HepG2 (cell line): Measurements from ENCODE around the gene SMARCA5. TPM values are rescaled to one million over a fixed set of nuclear protein-coding genes. Genes with fewer than 3 reads are reported as not detected.

Source experiments
- ATAC-seq: fragments of 200-7000 bp; cut with Tn5 transposase; 3 replicates; pipeline ENCODE4 v1.9.1; 2020; ENCODE audit warnings: mild to moderate bottlenecking, moderate library complexity
- BruUV-seq: library from RNA; stranded (reverse); fragments of 400-500 nt; replicated peaks from 2 replicates; lab custom pipeline; 2021; lab: Mats Ljungman, UMichigan
- CTCF ChIA-PET: fragments of 300-600 bp; formaldehyde crosslinking; extraction: SDS; loops from one replicate; lab custom pipeline; 2021; ENCODE audit warnings: low total read pairs, inconsistent platforms, low intra/inter-chr PET ratio; lab: Yijun Ruan, JAX
- POLR2A ChIA-PET: fragments of 350-600 bp; sonication (Branson Sonifier 250); formaldehyde crosslinking; loops from one replicate; lab custom pipeline; 2020; ENCODE audit warnings: antibody characterized with exemption, inconsistent platforms; lab: Yijun Ruan, JAX
- DNase-seq: peaks from one replicate; pipeline ENCODE4 v3.0.0-alpha.2; 2015; ENCODE audit warnings: low spot score
- FAIRE-seq: peaks from 3 replicates; lab custom pipeline; 2011; peaks lifted over from hg19 to GRCh38; lab: Jason Lieb, UNC
- H2AFZ ChIP-seq: one replicate; pipeline ENCODE4 v1.6.1; 2011; ENCODE audit warnings: low read length, inconsistent platforms
- H3K27ac ChIP-seq: fragments of 300-600 bp; 3 replicates; pipeline ENCODE4 v1.8.0; 2011; ENCODE audit warnings: mixed run types, mild to moderate bottlenecking, mixed read lengths, low read length, inconsistent platforms; ENCODE audit not compliant: insufficient read depth; ENCODE audit errors: extremely low read length
- H3K27me3 ChIP-seq, 2 experiments: fragments of 200-600 bp in 1 of 2; 2 replicates in 1 of 2; 3 replicates in 1 of 2; pipeline versions ENCODE4 v1.6.0 to v1.8.0; 2011; ENCODE audit warnings: low read length in 2 of 2, mild to moderate bottlenecking in 2 of 2, moderate library complexity in 2 of 2, inconsistent platforms in 1 of 2; ENCODE audit not compliant: insufficient read depth in 2 of 2, control insufficient read depth in 1 of 2
- H3K36me3 ChIP-seq, 2 experiments: fragments of 200-600 bp in 1 of 2; replicated peaks in 1 of 2; 2 replicates in 1 of 2; 3 replicates in 1 of 2; pipeline versions ENCODE4 v1.5.1 to v1.8.0; 2011; ENCODE audit warnings: low read length in 2 of 2, inconsistent platforms in 1 of 2; ENCODE audit not compliant: insufficient read depth in 2 of 2, control insufficient read depth in 1 of 2
- H3K4me1 ChIP-seq: 2 replicates; pipeline ENCODE4 v1.5.1; 2012; ENCODE audit warnings: low read length, inconsistent platforms; ENCODE audit not compliant: insufficient read depth
- H3K4me2 ChIP-seq: 2 replicates; pipeline ENCODE4 v1.6.0; 2011; ENCODE audit warnings: low read depth, low read length, inconsistent platforms
- H3K4me3 ChIP-seq, 3 experiments: fragments of 200-600 bp in 1 of 3; sonication (generic), shearing (Covaris generic) in 1 of 3; replicated peaks in 1 of 3; 2 replicates each; pipeline ENCODE4 v1.5.1; 2011 to 2016; ENCODE audit warnings: low read length in 3 of 3, inconsistent platforms in 2 of 3, low read depth in 2 of 3, mild to moderate bottlenecking in 2 of 3, control low read depth in 1 of 3, mixed read lengths in 1 of 3; ENCODE audit not compliant: insufficient read depth in 1 of 3
- H3K79me2 ChIP-seq: one replicate; pipeline ENCODE4 v1.6.1; 2011; ENCODE audit warnings: low read length, inconsistent platforms; ENCODE audit not compliant: insufficient read depth
- H3K9ac ChIP-seq: 2 replicates; pipeline ENCODE4 v1.6.0; 2011; ENCODE audit warnings: mild to moderate bottlenecking, low read depth, low read length, inconsistent platforms; ENCODE audit not compliant: insufficient read depth
- H3K9me3 ChIP-seq: 2 replicates; pipeline ENCODE4 v1.5.1; 2012; ENCODE audit warnings: mild to moderate bottlenecking, low read length
- H4K20me1 ChIP-seq: 2 replicates; pipeline ENCODE4 v1.6.0; 2011; ENCODE audit warnings: inconsistent platforms, mild to moderate bottlenecking, low read length, moderate library complexity; ENCODE audit not compliant: insufficient read depth
- JARID2 ChIP-seq: sonication (generic); formaldehyde crosslinking; IDR thresholded peaks from 2 replicates; pipeline ENCODE4 v1.8.1; 2023; ENCODE audit warnings: missing genetic modification reagents, inconsistent platforms; ENCODE audit not compliant: insufficient replicate concordance
- NAIF1 ChIP-seq: sonication (generic); formaldehyde crosslinking; IDR thresholded peaks from 2 replicates; pipeline ENCODE4 v1.5.0; 2020; ENCODE audit warnings: mild to moderate bottlenecking, missing genetic modification reagents, borderline replicate concordance
- NFYC ChIP-seq: IDR thresholded peaks from 2 replicates; pipeline ENCODE4 v1.6.1; 2016; ENCODE audit warnings: missing genetic modification reagents, missing compliant biosample characterization
- NONO ChIP-seq, 2 experiments: fragments of 450-650 bp in 1 of 2; sonication (generic) in 1 of 2; formaldehyde crosslinking in 1 of 2; IDR thresholded peaks in 1 of 2; conservative IDR thresholded peaks in 1 of 2; 2 replicates each; pipeline versions ENCODE4 v1.6.1 to v1.8.0; 2017 to 2022; ENCODE audit warnings: mild to moderate bottlenecking in 1 of 2, missing genetic modification reagents in 1 of 2, moderate library complexity in 1 of 2
- SMAD9 ChIP-seq: sonication (generic); formaldehyde crosslinking; IDR thresholded peaks from 2 replicates; pipeline ENCODE4 v1.5.1; 2020; ENCODE audit warnings: mild to moderate bottlenecking, missing genetic modification reagents
- THYN1 ChIP-seq: sonication (generic); formaldehyde crosslinking; IDR thresholded peaks from 2 replicates; pipeline ENCODE4 v1.8.1; 2023; ENCODE audit warnings: low read depth, mild to moderate bottlenecking, moderate library complexity, missing genetic modification reagents, borderline replicate concordance
- ZNF331 ChIP-seq: sonication (generic); formaldehyde crosslinking; IDR thresholded peaks from 2 replicates; pipeline ENCODE4 v1.4.0; 2020; ENCODE audit warnings: missing genetic modification reagents
- ZNF780A ChIP-seq: sonication (generic); formaldehyde crosslinking; IDR thresholded peaks from 2 replicates; pipeline ENCODE4 v1.8.0; 2022; ENCODE audit warnings: mild to moderate bottlenecking, missing genetic modification reagents, moderate library complexity
- ZSCAN5A ChIP-seq: sonication (generic); formaldehyde crosslinking; IDR thresholded peaks from 2 replicates; pipeline ENCODE4 v1.8.0; 2022; ENCODE audit warnings: mild to moderate bottlenecking, missing genetic modification reagents, borderline replicate concordance
- WGBS: methylation state at CpG from one replicate; pipeline ENCODE4 v1.1.6; 2017; ENCODE audit warnings: low lambda C conversion rate; 5-methylcytosine and 5-hydroxymethylcytosine counted together
- in situ Hi-C: cut with HindIII; loops from 2 replicates; pipeline ENCODE4 v1.10.0; 2017; ENCODE audit warnings: low pct_unique_long_range_greater_than_20kb; ENCODE audit not compliant: extremely low pct_ligation_motif_present
- intact Hi-C: fragments of 100-400 bp; cut with micrococcal nuclease; formaldehyde crosslinking; loops from one replicate; pipeline ENCODE4 v1.10.0; 2022; ENCODE audit not compliant: unreplicated experiment
- polyA plus RNA-seq, 8 experiments: library from polyadenylated mRNA; depleted of rRNA in 3 of 8; stranded (reverse) in 7 of 8; unstranded in 1 of 8; fragments of >200 nt; fragmentation: Illumina TruSeq in 4 of 8; extraction: Trizol in 4 of 8; gene quantifications; 2 replicates each; pipeline versions ENCODE4 v1.2.1 to v1.2.3, GENCODE V29; 2011 to 2016; ENCODE audit warnings: low read depth in 4 of 8, missing spikeins in 1 of 8, mixed read lengths in 1 of 8; ENCODE audit not compliant: insufficient read depth in 1 of 8
- total RNA-seq, 5 experiments: library from RNA; depleted of rRNA; stranded (reverse); fragments of >200 nt; fragmentation: Illumina TruSeq; extraction: Trizol; gene quantifications; 2 replicates each; pipeline ENCODE4 v1.2.3, GENCODE V29; 2016; ENCODE audit warnings: low read depth in 1 of 5

The SMARCA5 gene
- total and polyA plus RNA-seq, 2 of the 13 experiments (the other 11 are each of a cell fraction or from before 2014, with no cell fraction given) = 7.0 to 37.5 TPM

- BruUV-seq = no TSS peak
- ATAC-seq (no peak), FAIRE-seq (no peak), DNase-seq (no peak)
- intact Hi-C loops (no loop called here), in situ Hi-C loops (no loop called here)
- Histone ChIP-seq H3K4me1 (peaks cover 9% of the 10 kb centered on the region), H3K27ac (no peak overlapping the region), H2AFZ (no peak overlapping the region), H3K79me2 (no peaks in the 10 kb centered on the region), H3K36me3 (no peaks in the 10 kb centered on the region), H3K9me3 (no peaks in the 10 kb centered on the region), H3K27me3 (no peaks in the 10 kb centered on the region; a peak in 1 of 5 replicates), H4K20me1 (no peaks in the 10 kb centered on the region), H3K4me3 (no peak overlapping the region), H3K9ac (no peak overlapping the region), H3K4me2 (no peak overlapping the region)
- TF ChIP-seq NAIF1 (CRISPR knock-in tag) (no peak), THYN1 (no peak), JARID2 (CRISPR knock-in tag) (no peak), NFYC (CRISPR knock-in tag) (no peak), ZSCAN5A (no peak), SMAD9 (no peak), ZNF780A (CRISPR knock-in tag) (no peak), ZNF331 (CRISPR knock-in tag) (no peak), NONO (IDR thresholded peaks at IDR 0.05) (no peak), NONO (CRISPR knock-in tag; conservative IDR thresholded peaks at IDR 0.05) (no peak)
- 47% methylated on average over 2 of the region's 2 CpGs for WGBS
- ChIA-PET POLR2A (no interaction called here), CTCF (no interaction called here)
Observed at GRCh38 chr4:143564472-143564871, 51.0 kb downstream of the SMARCA5 start.
